Heart right ventricle (tissue), 16 donors: ENCODE measurements around the gene PLCG1. TPM values are rescaled to one million over a fixed set of nuclear protein-coding genes. Genes with fewer than 3 reads are reported as not detected.
A peak's percentile ranks its signal among the peaks of the same experiment; 100 is the strongest.

Experiments used
- ATAC-seq, 8 donors: fragments of 200-7000 bp; cut with Tn5 transposase; one replicate each; pipeline ENCODE4 v1.9.1; 2020; ENCODE audit warnings: mild to moderate bottlenecking in 8 of 8, moderate library complexity in 8 of 8, moderate number of reproducible peaks in 1 of 8
- DNase-seq, 2 donors: peaks; one replicate each; pipeline ENCODE4 v3.0.0-alpha.2; 2020
- H3K27ac ChIP-seq, 10 donors: fragments of 200-600 bp; sonication (generic) in 2 of 10; one replicate each; pipeline versions ENCODE4 v1.5.0 to v1.8.0; 2020 to 2022; ENCODE audit warnings: mild to moderate bottlenecking in 3 of 10
- H3K27me3 ChIP-seq, 7 donors: fragments of 200-600 bp; one replicate each; pipeline ENCODE4 v1.8.0; 2021 to 2022; ENCODE audit warnings: mild to moderate bottlenecking in 2 of 7
- H3K36me3 ChIP-seq, 9 donors: fragments of 200-600 bp; sonication (generic) in 1 of 9; one replicate each; pipeline versions ENCODE4 v1.5.0 to v1.8.0; 2020 to 2022; ENCODE audit warnings: mild to moderate bottlenecking in 2 of 9
- H3K4me1 ChIP-seq, 9 donors: fragments of 200-600 bp; sonication (generic) in 1 of 9; one replicate each; pipeline versions ENCODE4 v1.5.0 to v1.8.0; 2020 to 2022; ENCODE audit warnings: mild to moderate bottlenecking in 4 of 9
- H3K4me3 ChIP-seq, 10 donors: fragments of 200-600 bp; sonication (generic) in 2 of 10; one replicate each; pipeline versions ENCODE4 v1.5.0 to v1.8.0; 2020 to 2022; ENCODE audit warnings: mild to moderate bottlenecking in 7 of 10, moderate library complexity in 2 of 10
- H3K9me3 ChIP-seq, 11 donors: fragments of 200-600 bp in 10 of 11; sonication (generic) in 2 of 11; one replicate each; pipeline versions ENCODE4 v1.5.0 to v1.8.0; 2013 to 2022; ENCODE audit warnings: mild to moderate bottlenecking in 2 of 11, control low read depth in 1 of 11, moderate library complexity in 1 of 11
- WGBS, 2 donors: extraction: QIAGEN DNeasy Blood & Tissue Kit; methylation state at CpG; one replicate each; pipeline ENCODE4 v1.1.7; 2013; ENCODE audit warnings: inconsistent platforms in 1 of 2; 5-methylcytosine and 5-hydroxymethylcytosine counted together
- intact Hi-C, 10 donors: fragments of 100-400 bp; cut with DNase I; formaldehyde crosslinking; loops; one replicate each; pipeline versions ENCODE4 v1.11.1 to v1.14.2; 2022
- polyA plus RNA-seq, 2 donors: library from polyadenylated mRNA; stranded (reverse); fragments of 200-250 nt; gene quantifications; one replicate each; pipeline ENCODE4 v1.2.3, GENCODE V29; 2013
- total RNA-seq, 10 donors: library from RNA; stranded (reverse); fragmentation: NEBNext Ultra II Directional in 3 of 10; extraction: Animal tissue kit (Norgen Biotek cat#: 25700) in 3 of 10; gene quantifications; one replicate each; pipeline versions ENCODE4 v1.2.1 to v1.2.4, GENCODE V29; 2021 to 2023
- TF ChIP-seq, protein P1 (sequence below), 9 donors: fragments of 200-600 bp; sonication (generic) in 2 of 9; IDR thresholded peaks; one replicate each; pipeline versions ENCODE4 v1.5.0 to v1.8.0; 2021 to 2022; ENCODE audit warnings: antibody characterized with exemption in 9 of 9, mild to moderate bottlenecking in 5 of 9, moderate library complexity in 1 of 9
- donor health status: Arrhythmogenic right ventricular cardiomyopathy.
- donor health status: ischemic (EF 13 %, LVEDD 7.1; RV severe dilation, severe dysfunction).
- donor health status: healthy with polysubstance abuse.
- donor health status: DM: no; HTN: yes; CAD: no.
- donor health status: DM: no; HTN: no; CAD: no.
- donor health status: ischemic (EF 25% LVEDD 6.9; RV normal size, moderate dysfunction).
- donor health status: ischemic (EF 25% LVEDD 5.7; RV mildly dilated, moderate dysfunction).
- donor health status: healthy.
- donor health status: DM: yes; HTN: yes; CAD: no.
- donor health status: Ischemic cardiomyopathy.
- donor health status: ischemic (EF 35%, LVEDD 5.7; RV mildly dilated, moderate dysfunction).
- donor health status: nonischemic (EF 11% LVEDD 7.7; RV severe dilation, severe dysfunction).
- donor health status: DM: yes; HTN: yes; CAD: no.
- donor health status: PGD.
- donor health status: ischemic (EF 29% LVEDD 5.4; RV normal size, mild dysfunction).
- donor health status: nonischemic (EF 23%, LVEDD 6.1; RV moderate dilation, normal function).

Gene PLCG1
- total and polyA plus RNA-seq, 12 donors: 36.6 to 81.7 (median 47.9) TPM

DNA sequence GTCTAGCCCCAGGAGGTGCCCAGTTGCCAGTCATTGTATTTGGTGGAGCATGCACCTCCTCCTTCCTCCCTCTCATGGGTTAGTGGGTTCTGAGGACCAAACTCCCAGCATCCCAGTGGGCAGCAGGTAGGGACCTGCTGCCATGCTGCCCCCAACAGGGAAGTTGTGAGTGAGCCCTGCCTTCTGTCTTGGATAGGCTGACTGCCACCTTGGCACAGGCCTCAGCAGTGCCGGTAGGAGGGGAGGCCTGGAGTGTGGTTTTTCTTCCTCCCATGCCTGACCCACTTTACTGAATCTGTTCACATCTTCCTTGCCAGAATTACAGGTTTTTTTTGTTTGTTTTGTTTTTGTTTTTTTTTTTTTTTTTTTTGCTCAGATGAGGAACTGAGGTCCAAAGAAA is 24.5 kb downstream of the PLCG1 start:
- Histone ChIP-seq H3K4me3 (no peak overlapping the region), H3K9me3 (no peaks in the 10 kb centered on the region), H3K4me1 (peaks cover 14 to 58% (median 32%) of the 10 kb centered on the region in 9 donors), H3K36me3 (peaks cover 6 to 74% (median 56%) of the 10 kb centered on the region in 9 donors), H3K27me3 (no peaks in the 10 kb centered on the region), H3K27ac (peak overlapping the region in 3 of 10 donors; percentile 23 to 46 (median 37))
- peak in 3 of 8 donors; percentile 26 to 46 (median 41) for ATAC-seq
- TF ChIP-seq, protein P1, sequence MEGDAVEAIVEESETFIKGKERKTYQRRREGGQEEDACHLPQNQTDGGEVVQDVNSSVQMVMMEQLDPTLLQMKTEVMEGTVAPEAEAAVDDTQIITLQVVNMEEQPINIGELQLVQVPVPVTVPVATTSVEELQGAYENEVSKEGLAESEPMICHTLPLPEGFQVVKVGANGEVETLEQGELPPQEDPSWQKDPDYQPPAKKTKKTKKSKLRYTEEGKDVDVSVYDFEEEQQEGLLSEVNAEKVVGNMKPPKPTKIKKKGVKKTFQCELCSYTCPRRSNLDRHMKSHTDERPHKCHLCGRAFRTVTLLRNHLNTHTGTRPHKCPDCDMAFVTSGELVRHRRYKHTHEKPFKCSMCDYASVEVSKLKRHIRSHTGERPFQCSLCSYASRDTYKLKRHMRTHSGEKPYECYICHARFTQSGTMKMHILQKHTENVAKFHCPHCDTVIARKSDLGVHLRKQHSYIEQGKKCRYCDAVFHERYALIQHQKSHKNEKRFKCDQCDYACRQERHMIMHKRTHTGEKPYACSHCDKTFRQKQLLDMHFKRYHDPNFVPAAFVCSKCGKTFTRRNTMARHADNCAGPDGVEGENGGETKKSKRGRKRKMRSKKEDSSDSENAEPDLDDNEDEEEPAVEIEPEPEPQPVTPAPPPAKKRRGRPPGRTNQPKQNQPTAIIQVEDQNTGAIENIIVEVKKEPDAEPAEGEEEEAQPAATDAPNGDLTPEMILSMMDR (IDR thresholded peaks at IDR 0.05): peak in 3 of 9 donors; percentile 15 to 32 (median 17)
- WGBS, 2 donors: 0 to 13% methylated on average over 1 of the region's 1 CpG
- intact Hi-C loops: no loop called here
- DNase-seq: no peak

DNA sequence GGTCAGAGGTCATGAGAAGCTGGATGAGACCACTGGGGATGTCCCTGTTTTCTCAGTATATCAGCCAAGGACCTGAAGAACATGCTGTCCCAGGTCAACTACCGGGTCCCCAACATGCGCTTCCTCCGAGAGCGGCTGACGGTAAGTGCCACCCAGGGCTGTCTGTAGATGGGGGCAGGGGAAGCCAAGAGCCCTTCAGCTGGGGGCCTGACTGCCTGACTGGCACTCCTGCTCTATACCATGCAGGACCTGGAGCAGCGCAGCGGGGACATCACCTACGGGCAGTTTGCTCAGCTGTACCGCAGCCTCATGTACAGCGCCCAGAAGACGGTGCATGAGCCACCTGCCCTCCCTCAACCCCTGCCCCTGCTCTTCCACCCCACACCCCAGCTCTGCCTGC is 25.1 kb downstream of the PLCG1 start:
- Histone ChIP-seq H3K9me3 (no peaks in the 10 kb centered on the region), H3K27me3 (no peaks in the 10 kb centered on the region), H3K4me3 (no peak overlapping the region), H3K4me1 (peaks cover 10 to 53% (median 28%) of the 10 kb centered on the region in 9 donors), H3K36me3 (peaks cover 6 to 79% (median 60%) of the 10 kb centered on the region in 9 donors), H3K27ac (peak overlapping the region in 1 of 10 donors; percentile 25)
- 93 to 96% methylated on average over 11 of the region's 11 CpGs for WGBS, 2 donors
- TF ChIP-seq, protein P1 (IDR thresholded peaks at IDR 0.05): no peak
- no peak for DNase-seq
- ATAC-seq: no peak
- intact Hi-C loops: no loop called here

DNA sequence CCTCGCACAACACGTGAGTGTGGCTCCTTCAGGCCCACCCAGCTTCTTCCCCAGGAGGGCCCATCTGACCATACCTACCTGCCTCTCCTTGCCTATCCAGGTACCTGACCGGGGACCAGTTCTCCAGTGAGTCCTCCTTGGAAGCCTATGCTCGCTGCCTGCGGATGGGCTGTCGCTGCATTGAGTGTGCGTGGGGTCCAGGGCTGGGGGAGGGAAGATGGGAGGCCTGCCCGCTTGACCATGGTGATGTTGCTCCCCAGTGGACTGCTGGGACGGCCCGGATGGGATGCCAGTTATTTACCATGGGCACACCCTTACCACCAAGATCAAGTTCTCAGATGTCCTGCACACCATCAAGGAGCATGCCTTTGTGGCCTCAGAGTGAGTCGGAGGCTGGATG is 26.5 kb downstream of the PLCG1 start:
- Histone ChIP-seq H3K9me3 (no peaks in the 10 kb centered on the region), H3K4me3 (no peak overlapping the region), H3K36me3 (peaks cover 11 to 94% (median 75%) of the 10 kb centered on the region in 9 donors), H3K27me3 (no peaks in the 10 kb centered on the region), H3K4me1 (peaks cover 9 to 38% (median 14%) of the 10 kb centered on the region in 9 donors), H3K27ac (no peak overlapping the region)
- TF ChIP-seq, protein P1 (IDR thresholded peaks at IDR 0.05): no peak
- WGBS, 2 donors: 95 to 96% methylated on average over 11 of the region's 11 CpGs
- intact Hi-C loops: no loop called here
- DNase-seq: no peak
- no peak for ATAC-seq

DNA sequence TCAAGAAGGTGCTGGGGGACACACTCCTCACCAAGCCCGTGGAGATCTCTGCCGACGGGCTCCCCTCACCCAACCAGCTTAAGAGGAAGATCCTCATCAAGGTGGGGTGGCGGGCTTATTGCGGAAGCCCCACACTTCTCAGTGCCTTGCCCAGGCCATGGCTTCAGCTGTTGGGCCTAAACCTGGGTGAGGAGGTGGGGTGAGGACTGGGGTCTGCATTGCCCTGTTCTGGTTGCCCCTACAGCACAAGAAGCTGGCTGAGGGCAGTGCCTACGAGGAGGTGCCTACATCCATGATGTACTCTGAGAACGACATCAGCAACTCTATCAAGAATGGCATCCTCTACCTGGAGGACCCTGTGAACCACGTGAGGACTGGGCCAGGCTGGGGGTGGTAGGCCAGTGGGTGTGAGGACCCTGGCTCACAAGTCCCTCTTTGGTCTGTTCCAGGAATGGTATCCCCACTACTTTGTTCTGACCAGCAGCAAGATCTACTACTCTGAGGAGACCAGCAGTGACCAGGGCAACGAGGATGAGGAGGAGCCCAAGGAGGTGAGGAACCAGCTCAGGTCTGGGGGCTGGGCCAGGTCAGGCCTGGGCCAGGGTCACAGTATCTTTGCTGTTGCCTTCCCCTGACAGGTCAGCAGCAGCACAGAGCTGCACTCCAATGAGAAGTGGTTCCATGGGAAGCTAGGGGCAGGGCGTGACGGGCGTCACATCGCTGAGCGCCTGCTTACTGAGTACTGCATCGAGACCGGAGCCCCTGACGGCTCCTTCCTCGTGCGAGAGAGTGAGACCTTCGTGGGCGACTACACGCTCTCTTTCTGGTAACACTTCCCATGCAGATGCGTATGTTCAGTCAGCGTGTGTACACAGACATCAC is 27.9 kb downstream of the PLCG1 start:
- TF ChIP-seq, protein P1 (IDR thresholded peaks at IDR 0.05): no peak
- Histone ChIP-seq H3K4me3 (no peak overlapping the region), H3K36me3 (peaks cover 9 to 99% (median 82%) of the 10 kb centered on the region in 9 donors), H3K9me3 (no peaks in the 10 kb centered on the region), H3K27me3 (no peaks in the 10 kb centered on the region), H3K27ac (no peak overlapping the region), H3K4me1 (peaks cover 0 to 24% (median 8%) of the 10 kb centered on the region in 9 donors)
- no peak for DNase-seq
- intact Hi-C loops: loop anchor here in 1 of 10 donors (5.0 kb wide), 1 partner anchor 198 kb away; no protein-coding TSS in a partner anchor
- ATAC-seq: no peak
- 90 to 91% methylated on average over 24 of the region's 24 CpGs for WGBS, 2 donors
